GM18519 (cell line): ENCODE measurements around the gene CCPG1.
A peak's percentile ranks its signal among the peaks of the same experiment; 100 is the strongest.

Experiments
- ATAC-seq: cut with Tn5 transposase; IDR thresholded peaks from one replicate; pipeline ENCODE4 v1.9.1; 2021; ENCODE audit warnings: mild to moderate bottlenecking, moderate library complexity; ENCODE audit not compliant: unreplicated experiment, low FRiP score

Gene CCPG1

DNA sequence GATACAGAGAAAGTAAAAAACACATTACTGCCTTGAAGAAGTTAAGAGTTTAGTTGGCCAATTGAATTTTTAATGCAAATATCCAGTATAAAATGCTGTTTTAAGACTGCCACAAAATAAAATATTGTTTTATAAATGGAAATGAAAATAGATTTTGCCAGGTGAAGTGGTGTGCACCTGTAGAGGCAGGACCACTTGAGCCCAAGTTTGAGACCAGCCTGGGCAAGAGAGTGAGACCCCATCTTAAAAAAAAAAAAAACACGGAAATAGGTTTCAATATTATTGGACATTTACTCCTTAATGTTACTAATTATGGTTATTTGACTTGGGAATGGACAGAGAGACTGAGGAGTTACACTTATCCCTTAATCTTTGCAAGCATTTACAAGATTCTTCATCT is 87.2 kb downstream of the CCPG1 start:
- ATAC-seq = no peak

DNA sequence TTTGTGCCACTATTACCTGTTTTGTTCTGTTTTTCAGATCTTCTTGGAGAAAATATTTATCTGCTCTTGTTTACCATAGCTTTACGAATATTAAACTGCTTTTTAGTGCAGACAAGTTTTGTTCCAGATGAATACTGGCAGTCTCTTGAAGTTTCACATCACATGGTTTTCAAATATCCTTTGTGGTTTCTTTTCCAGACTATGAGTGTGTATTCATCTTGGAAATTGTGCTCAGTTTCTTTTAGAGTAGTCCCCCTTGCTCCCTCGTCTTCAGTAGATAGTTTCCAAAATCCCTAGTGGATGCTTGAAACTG is 88.0 kb downstream of the CCPG1 start:
- ATAC-seq = no peak

DNA sequence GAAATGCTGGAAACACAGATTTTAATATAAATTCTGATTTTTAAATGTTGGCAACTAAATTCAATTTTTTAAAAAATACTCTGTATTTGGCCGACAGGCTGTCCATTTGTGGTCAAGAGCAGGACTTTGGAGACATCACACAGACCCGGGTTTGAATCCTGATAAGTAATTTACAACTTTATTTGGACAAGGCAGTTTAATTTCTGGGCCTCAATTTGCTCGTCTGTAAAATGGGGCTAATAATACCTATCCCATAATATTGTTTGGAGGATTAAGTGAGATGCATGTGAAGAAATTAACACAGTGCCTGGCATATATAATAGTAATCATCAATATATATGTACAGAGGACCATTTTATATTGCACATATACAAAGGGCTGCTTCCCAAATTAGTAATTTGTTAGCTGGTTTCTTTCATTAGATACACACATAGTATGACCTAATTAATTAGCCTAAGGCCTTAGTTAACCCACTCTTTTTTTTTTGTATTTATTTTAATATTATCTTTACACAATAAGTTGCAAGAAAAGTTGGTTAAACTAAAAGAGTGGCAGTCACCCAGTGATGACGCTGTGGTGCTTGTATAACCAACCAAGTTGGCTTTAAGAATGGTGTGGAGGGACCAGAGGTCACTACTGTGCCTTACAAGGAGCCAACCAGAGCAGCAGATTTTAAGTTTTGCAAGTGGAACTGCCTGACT is 88.5 kb downstream of the CCPG1 start:
- ATAC-seq = peak; percentile 45

GRCh38 chr15:55318588-55319494 is 89.3 kb downstream of the CCPG1 start, which contains the start of the genes PIGB and PIGBOS1:
PIGB (plus strand) TSS chr15:55319222; CDS start chr15:55319251, 29 bp downstream.
PIGBOS1 (minus strand) TSS chr15:55319123; CDS start chr15:55317792, 1,331 bp downstream.
- peak; percentile 73 for ATAC-seq
